Measurements from ENCODE around the gene DFFA.
"Not testable (repeated sequence)": the region's sequence is repeated elsewhere in the genome, so short reads cannot be mapped to it uniquely, and the experiment has no call there.

DFFA gene

DNA sequence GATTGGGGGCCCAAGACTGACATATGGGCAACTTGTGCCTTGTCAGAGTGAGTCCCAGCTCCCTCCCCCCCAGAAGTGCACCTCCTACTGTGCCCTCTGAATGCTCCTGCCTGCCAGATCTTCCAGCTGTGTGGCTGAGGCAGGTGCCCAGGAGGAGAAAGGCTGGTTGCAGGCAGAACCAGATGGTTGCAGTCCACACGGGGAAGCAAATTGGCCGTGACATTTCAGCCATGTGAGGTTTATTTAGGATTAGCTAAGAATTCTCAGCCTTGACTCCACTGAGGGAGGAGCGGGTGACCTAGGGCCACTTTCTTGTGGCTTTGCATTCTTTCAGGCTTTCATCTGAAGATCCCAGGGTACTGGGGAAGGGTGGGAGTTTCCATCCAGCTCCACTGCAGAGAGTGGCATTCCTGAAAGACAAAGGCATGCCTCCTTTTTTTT lies 36.2 kb upstream of the DFFA start:
- no peak for DNase-seq
- in situ Hi-C loops (cut with MboI; ENCODE audit: low pct_unique_long_range_greater_than_20kb, low sequenced_read_pairs) = loop anchor here (25.0 kb wide), 1 partner anchor 354 kb away; no protein-coding TSS in a partner anchor

DNA sequence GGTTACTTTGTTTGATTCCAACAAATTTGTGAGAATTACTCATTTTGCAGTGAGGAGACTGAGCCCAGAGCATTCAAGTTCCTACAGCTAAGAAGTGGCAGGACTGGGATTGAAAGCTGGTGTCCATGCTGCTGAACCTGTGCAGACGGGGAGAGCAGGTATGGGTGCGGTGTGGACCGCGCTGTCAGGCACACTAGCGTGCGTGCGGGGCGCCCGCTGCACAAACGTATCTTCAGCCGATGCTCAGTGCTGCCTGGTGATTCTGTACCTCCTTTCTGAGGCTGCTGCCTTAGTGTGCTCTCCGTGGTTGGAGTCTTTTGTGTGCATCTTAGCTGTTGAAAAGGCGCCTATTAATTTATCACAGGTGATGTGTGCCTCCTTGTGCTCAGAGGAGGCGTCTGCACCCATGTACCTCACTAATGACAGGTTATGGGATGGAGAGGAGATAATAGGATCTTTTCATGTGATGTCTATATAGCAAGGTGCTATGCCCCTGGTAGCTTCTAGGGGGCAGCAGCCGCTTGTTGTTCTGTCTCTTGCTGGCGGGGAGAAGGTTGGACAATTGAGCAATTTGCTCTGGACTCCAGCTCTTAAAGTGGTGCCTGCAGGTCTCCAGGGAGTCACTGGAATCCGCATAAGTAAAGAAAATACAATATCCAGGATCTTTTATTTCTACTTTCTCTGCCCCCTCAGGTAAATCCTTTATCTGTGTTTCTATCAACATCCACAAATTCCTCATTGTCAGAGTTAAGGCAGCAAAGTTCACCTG lies 35.0 kb upstream of the DFFA start:
- peak; percentile 77 for DNase-seq
- in situ Hi-C loops (cut with MboI; ENCODE audit: low pct_unique_long_range_greater_than_20kb, low sequenced_read_pairs) = loop anchor here (25.0 kb wide), 1 partner anchor 355 kb away; no protein-coding TSS in a partner anchor

DNA sequence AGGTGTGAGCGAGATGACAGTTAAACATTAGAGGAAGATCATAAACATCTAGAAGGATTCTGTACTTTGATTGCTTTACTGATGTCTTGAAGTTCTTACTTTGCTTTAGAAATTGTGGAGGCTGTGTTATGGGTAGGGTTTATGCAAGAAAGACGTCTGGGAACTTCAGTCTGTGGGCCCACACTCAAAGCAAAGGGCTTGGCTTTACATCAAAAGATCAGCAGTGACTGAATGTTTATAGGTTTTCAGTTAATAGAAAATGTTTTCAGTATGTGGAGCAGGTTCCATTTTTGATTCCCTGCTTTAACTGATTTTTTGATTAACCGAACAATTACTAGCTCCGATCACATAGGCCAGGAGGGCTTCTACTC lies 34.3 kb upstream of the DFFA start:
- in situ Hi-C loops (cut with MboI; ENCODE audit: low pct_unique_long_range_greater_than_20kb, low sequenced_read_pairs) = loop anchor here (25.0 kb wide), 1 partner anchor 356 kb away; no protein-coding TSS in a partner anchor
- DNase-seq = no peak

DNA sequence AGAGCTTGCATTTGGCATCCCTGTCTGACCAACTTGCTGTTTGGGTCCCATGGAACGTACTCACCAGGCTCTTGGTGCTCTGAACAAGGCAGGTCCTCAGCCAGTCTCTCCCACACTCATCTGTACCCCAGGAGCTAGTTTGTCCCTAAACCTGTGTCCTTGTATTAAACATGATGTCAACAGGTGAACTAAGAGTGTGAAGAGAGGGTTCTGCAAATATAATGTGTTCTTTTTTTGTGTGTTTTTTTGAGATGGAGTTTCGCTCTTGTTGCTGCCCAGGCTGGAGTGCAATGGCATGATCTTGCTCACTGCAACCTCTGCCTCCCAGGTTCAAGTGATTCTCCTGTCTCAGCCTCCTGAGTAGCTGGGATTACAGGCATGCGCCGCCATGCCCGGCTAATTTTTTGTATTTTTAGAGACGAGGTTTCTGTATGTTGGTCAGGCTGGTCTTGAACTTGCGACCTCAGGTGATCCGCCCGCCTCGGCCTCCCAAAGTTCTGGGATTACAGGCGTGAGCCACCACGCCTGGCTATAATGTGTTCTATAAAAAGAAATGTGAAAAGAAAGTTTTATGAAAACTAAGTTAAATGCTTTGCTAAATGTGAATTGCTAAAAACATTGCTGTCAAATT lies 33.8 kb upstream of the DFFA start:
- in situ Hi-C loops (cut with MboI; ENCODE audit: low pct_unique_long_range_greater_than_20kb, low sequenced_read_pairs) = loop anchor here (25.0 kb wide), 1 partner anchor 356 kb away; no protein-coding TSS in a partner anchor
- not testable (repeated sequence) for DNase-seq

DNA sequence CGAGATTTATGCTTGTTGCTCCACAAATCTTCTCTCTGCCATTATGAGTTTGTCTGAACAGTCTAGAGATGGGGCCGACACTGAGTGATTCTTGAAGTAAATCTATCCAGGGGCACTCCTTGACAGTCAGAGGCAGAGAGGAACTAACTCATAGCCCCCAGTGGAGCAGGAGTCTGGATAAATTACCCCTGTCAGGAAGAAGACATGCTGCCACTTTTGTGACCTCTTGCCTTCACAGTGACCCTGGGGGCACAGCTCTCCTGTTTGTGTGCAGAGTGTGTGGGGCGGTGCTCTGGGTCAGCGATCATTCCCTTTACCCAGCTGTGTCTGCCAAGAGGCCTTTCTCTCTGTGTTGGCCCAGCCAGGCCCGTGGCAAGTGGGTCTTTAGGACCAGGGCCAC lies 31.9 kb upstream of the DFFA start:
- no peak for DNase-seq
- in situ Hi-C loops (cut with MboI; ENCODE audit: low pct_unique_long_range_greater_than_20kb, low sequenced_read_pairs) = loop anchor here (25.0 kb wide), 1 partner anchor 358 kb away; no protein-coding TSS in a partner anchor

DNA sequence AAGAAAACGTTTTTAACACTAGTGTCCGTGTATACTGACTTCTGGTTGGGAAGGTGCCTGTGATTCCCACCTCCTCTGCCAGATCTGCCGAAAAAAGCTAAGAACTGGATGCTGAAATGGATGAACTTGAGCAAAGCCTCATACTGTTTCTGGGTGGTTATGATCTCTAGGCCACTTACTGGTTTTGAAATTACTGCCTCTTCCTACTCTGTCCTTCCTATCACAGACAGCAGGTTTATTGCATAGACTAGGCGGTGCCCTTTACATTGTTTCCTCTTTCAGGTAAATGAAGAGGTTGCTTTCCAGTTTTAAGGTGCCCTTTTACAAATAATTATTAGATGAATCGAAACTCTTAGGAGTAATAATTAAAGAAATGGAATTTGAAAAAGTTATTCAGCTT lies 29.9 kb upstream of the DFFA start:
- no peak for DNase-seq
- in situ Hi-C loops (cut with MboI; ENCODE audit: low pct_unique_long_range_greater_than_20kb, low sequenced_read_pairs) = loop anchor here (25.0 kb wide), 1 partner anchor 360 kb away; no protein-coding TSS in a partner anchor

DNA sequence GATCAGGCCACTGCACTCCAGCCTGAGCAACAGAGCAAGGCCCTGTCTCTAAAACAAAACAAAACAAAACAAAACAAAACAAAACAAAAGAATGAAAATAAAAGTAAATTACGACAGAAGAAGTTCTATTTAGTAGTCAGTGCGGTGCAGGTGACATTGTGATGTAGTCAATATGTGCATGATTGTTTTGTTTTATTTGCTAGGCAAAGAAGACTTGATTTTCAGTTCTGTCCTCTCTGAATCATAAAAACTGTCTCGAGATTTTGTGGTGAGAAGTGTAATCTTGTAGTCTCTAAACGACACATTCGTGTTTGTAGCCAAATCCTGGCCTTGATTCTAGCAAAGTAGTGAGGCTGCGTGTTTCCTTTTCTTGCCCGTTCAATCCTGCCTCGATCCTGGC lies 25.9 kb upstream of the DFFA start:
- no peak for DNase-seq
- in situ Hi-C loops (cut with MboI; ENCODE audit: low pct_unique_long_range_greater_than_20kb, low sequenced_read_pairs) = no loop called here

DNA sequence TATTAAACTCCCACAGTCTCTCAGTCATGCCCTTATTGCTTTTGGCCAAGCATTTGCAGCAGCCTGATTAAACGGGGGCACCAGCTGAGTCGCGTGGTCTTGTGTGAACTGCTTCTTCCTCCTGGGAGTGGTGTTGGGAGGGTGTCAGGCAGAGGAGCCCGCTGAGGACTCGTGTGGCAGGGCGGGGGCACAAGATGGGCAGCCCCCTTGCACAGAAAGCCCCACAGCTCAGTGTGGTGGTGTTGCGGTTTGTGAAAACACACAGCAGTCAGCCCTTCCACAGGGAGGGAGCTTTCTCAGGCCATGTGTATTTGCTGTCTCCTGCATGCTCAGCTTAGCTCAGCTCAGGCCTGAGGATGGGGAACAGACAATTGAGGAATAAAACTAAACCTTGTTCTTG lies 24.8 kb upstream of the DFFA start:
- no peak for DNase-seq
- in situ Hi-C loops (cut with MboI; ENCODE audit: low pct_unique_long_range_greater_than_20kb, low sequenced_read_pairs) = no loop called here

DNA sequence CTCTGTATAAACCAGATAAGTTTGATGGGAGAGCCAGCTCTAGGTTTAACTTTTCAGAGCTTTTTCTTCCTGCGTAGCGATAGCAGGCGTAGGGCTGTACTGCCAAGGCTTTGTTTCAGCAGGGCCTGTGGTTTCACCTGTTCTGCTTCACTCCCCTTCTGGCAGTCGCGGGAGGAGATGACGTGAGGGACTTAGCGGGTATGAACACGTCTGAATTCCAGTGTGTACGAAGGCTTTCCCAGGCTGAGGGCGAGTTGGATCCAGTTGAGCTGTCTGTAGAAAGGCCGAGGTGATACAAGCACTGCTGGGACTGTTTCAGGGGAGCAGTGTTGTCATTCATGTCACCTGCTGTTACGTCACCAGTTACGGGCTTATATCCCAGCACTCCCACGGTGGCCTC lies 23.6 kb upstream of the DFFA start:
- in situ Hi-C loops (cut with MboI; ENCODE audit: low pct_unique_long_range_greater_than_20kb, low sequenced_read_pairs) = no loop called here
- DNase-seq = no peak

DNA sequence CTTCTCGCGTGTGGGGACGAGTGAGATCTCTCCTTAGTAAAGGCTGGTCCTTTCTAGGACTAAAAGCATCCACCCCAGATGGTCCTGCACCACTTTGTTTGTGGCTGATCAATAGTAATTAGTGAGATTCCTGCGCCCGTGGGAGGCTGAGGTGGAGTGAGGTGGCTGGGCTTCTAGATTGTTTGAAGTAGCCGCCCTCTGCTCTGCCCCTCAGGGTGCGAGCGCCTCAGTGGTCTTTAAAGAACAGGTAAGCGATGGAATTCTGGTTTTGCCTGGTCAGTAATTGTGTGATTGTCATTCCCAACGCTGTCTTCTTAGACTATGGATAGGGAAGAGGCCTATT lies 23.1 kb upstream of the DFFA start:
- in situ Hi-C loops (cut with MboI; ENCODE audit: low pct_unique_long_range_greater_than_20kb, low sequenced_read_pairs) = no loop called here
- DNase-seq = no peak

DNA sequence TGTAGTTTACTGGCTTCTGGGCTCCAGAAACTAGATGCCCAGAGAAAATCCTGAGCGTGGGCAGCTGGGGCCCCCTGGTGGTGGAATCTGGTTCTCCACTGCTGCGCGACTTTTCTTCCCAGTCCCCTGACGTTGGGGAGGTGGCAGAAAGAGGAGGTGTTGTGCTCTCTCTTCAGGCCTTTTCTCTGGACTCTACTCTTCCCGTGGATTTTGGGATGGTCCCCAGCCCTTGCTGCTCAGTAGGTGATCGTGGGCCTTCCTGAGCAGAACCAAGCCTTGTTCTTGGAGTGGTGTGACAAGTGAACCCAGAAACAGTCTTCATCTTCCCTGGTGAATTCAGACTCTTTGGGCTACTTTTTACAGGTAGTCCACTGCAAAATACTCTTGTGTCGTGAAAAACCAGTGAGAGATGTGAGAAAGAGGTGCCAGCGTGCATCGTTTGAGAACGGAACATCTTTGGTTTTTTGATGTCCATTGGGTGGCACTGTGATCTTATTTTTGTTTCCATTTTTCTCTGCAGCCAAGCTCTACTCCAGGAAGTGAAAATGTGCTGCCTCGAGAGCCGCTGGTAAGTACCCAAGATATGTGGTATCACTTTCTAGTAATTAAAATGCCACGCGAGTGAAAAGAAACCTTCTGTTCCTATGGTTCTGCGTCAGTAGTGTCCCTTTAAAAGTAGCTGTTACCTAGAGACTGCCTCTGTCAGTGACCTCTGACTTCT lies 22.6 kb upstream of the DFFA start:
- DNase-seq = peak; percentile 84
- in situ Hi-C loops (cut with MboI; ENCODE audit: low pct_unique_long_range_greater_than_20kb, low sequenced_read_pairs) = no loop called here

DNA sequence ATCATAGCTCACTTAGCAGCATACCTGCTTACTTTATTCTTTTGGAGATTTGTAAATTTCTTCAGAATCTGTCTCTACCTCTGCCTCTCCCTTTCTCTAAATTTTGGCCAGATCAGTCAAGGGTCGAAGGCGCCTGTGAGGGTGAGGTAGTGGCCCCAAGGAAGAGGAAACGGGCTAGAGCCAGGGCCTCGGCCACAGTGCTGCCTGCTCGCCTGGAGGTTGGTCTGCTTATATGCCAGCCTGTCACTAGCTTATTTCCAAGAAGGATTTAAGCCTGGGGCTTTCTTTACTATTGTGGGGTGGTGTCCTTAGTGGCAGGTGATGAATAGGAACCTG lies 22.1 kb upstream of the DFFA start:
- in situ Hi-C loops (cut with MboI; ENCODE audit: low pct_unique_long_range_greater_than_20kb, low sequenced_read_pairs) = no loop called here
- no peak for DNase-seq

DNA sequence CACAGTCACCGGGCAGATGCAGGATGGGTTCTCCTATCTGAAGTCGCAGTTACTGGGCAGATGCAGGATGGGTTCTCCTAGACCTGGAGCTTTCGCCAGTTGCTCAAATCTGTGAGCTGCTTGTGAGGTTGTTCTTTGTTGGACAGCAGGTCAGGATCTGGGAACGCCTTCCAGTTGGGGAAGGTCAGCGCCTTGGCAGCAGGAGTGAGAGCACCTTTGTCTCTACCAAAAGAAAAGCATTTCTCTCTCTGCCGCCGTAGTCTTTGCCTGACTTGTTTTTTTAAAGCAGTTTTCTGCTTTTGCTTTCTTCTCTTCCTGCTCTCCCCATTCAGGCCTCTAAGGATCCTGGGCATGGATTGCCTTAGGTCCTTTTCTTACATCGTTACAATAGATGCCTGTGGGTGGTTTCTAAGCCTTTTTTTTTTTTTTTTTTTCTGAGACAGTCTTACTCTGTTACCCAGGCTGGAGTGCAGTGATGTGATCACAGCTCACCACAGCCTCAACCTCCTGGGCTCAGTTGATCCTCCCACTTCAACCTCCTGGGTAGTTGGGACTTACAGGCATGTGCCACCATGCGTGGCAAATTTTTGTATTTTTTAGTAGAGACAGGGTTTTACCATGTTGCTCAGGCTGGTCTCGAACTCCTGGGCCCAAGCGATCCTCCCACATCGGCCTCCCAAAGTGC lies 18.1 kb upstream of the DFFA start:
- no peak for DNase-seq
- in situ Hi-C loops (cut with MboI; ENCODE audit: low pct_unique_long_range_greater_than_20kb, low sequenced_read_pairs) = no loop called here

DNA sequence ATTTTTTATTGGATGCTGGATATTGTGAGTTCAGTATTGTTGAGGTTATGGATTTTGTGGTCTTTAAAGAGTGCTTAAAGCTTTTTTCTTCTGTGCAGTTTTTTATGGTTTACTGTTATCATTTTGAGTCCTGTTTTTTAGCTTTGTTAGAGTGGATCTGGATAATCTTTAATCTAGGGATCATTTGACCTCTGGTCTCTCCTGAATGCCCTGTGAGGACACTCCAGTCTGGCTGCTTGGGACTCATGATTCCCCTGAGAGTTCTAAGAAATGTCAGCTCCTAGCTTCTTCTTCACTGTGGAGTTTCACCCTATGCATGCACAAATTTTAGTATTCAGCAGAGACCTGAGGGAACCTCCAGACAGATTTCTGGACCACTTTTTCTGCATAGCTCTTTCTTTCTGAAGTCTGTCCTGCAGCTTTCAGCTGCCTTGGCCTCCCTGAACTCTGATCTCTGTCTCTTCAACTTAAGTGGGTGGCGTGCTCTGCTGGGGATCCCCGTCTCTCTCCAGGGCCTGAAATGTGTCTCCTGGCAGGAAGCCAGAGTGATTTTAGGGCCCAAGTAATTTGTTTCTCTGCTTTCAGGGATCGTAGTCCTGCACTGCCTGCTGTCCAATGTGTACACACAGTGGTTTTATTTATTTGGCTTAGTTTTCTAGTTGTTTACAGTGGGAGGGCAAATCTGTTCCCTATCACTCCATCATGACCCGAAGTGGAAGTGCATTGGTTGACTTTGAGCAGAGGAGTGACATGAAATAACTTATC lies 17.1 kb upstream of the DFFA start:
- in situ Hi-C loops (cut with MboI; ENCODE audit: low pct_unique_long_range_greater_than_20kb, low sequenced_read_pairs) = no loop called here
- no peak for DNase-seq

DNA sequence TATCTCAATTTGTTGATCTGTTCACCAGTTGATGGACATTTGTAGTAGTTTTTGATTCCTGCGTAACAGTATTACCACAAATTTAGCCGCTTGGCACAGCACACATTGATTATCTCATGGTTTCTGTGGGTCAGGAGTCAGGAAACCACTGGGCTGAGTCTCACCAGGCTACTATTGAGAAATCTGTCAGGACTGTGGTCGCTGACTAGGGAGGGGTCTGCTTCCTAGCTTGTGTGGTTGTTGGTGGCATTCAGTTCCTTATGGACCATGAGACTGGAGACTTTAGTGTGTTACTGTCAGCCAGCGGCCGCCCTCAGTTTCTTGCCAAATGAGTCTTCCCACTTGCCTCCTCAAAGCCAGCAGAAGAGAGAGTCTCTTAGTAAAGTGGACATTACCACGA lies 12.2 kb upstream of the DFFA start:
- DNase-seq = no peak
- in situ Hi-C loops (cut with MboI; ENCODE audit: low pct_unique_long_range_greater_than_20kb, low sequenced_read_pairs) = no loop called here

DNA sequence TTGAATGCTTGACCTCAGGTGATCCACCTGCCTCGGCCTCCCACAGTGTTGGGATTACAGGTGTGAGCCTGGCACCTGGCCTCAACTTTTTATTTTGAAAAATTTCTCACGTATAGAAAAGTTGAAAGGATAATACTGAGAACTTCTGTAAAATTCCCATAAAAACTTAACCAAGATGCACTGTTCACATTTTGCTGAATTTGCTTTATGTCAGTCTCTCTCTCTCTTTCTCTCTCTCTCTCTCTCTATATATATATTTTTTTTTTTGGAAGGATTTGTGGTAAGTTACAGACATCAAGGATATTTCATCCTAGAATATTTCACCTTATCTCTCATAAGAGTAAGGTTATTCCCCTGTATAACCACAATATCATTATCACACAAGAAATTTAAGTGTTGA lies 8.3 kb upstream of the DFFA start:
- DNase-seq = no peak
- in situ Hi-C loops (cut with MboI; ENCODE audit: low pct_unique_long_range_greater_than_20kb, low sequenced_read_pairs) = no loop called here

DNA sequence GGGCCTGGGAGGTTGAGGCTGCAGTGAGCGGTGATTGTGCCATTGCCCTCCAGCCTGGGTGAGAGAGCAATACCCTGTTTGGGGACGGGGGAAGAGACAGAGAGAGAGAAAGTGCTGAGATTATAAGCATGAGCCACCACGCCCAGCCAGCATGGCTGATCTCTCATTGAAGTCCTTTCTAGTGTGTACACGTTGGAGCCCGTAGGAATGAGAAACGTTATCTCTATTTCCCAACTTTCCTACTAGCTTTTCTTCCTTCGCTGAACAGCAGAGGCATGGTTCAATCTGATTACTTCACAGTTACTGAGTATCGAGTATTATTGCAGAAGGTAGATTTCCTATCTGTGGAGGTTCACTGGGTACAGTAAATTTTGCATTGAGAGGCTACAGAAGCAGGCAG lies 7.0 kb upstream of the DFFA start:
- DNase-seq = no peak
- in situ Hi-C loops (cut with MboI; ENCODE audit: low pct_unique_long_range_greater_than_20kb, low sequenced_read_pairs) = no loop called here

DNA sequence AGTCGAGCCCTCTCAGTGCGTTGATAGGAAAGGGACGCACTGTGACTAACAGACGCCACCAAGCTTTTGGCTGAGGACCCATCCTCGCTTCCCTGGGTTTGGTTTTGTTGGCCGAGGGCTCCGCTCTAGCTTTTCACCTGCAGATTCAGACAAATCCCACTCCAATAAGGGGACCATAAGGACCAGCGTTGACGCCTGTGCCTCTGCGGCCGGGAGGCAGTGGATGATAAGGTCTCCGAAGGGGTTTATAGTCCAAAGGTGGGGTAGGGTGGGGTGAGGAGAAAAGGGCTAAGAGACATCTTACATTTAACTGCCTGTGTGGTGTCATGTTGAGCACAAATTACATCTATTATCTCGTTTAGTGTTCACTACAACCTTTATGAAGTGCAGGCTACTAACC lies 3.2 kb upstream of the DFFA start:
- DNase-seq = no peak
- in situ Hi-C loops (cut with MboI; ENCODE audit: low pct_unique_long_range_greater_than_20kb, low sequenced_read_pairs) = no loop called here
